OCI-LY7 (cell line): ENCODE results near the gene HUS1B.

Experiments
- CTCF ChIP-seq: fragments of 200-600 bp; sonication (generic); conservative IDR thresholded peaks from 2 replicates; pipeline ENCODE4 v1.5.1; 2014; ENCODE audit warnings: mild to moderate bottlenecking, antibody characterized with exemption, low read length, moderate library complexity, mixed read lengths
- EZH2phosphoT487 ChIP-seq: fragments of 200-600 bp; sonication (generic); IDR thresholded peaks from 2 replicates; pipeline ENCODE4 v1.6.1; 2018; ENCODE audit warnings: low read depth, borderline replicate concordance, mild to moderate bottlenecking, mixed run types, antibody characterized with exemption, low read length, moderate library complexity, mixed read lengths

GRCh38 chr6:686497-686896, 29.6 kb upstream of the HUS1B start:
- TF ChIP-seq CTCF (no peak; the same call in 1 of the 2 replicates), EZH2phosphoT487 (no peak)
